Smooth muscle cell (in vitro differentiated cells): ENCODE measurements around the gene THG1L. TPM values are rescaled to one million over a fixed set of nuclear protein-coding genes. Genes with fewer than 3 reads are reported as not detected.

Experiments used
- DNase-seq: peaks from one replicate; lab custom pipeline; 2025; ENCODE audit not compliant: unreplicated experiment; lab: John Stamatoyannopoulos, UW
- H2AFZ ChIP-seq: fragments of 200-600 bp; sonication (generic); 2 replicates; pipeline ENCODE4 v1.6.0; 2016; ENCODE audit warnings: antibody characterized with exemption, low read depth, mild to moderate bottlenecking
- H3F3A ChIP-seq: fragments of 200-600 bp; sonication (generic); 2 replicates; pipeline ENCODE4 v1.6.0; 2017; ENCODE audit warnings: antibody characterized with exemption, low read depth
- H3K27ac ChIP-seq: fragments of 200-600 bp; sonication (generic); 2 replicates; pipeline ENCODE4 v1.5.1; 2016; ENCODE audit warnings: low read depth, mild to moderate bottlenecking
- H3K27me3 ChIP-seq: fragments of 200-600 bp; sonication (generic); 2 replicates; pipeline ENCODE4 v1.6.1; 2016; ENCODE audit warnings: low read depth, mild to moderate bottlenecking
- H3K36me3 ChIP-seq: fragments of 200-600 bp; sonication (generic); 2 replicates; pipeline ENCODE4 v1.5.1; 2016; ENCODE audit warnings: low read depth
- H3K4me1 ChIP-seq: fragments of 200-600 bp; sonication (generic); 2 replicates; pipeline ENCODE4 v1.5.1; 2016; ENCODE audit warnings: low read depth
- H3K4me2 ChIP-seq: fragments of 200-600 bp; sonication (generic); 2 replicates; pipeline ENCODE4 v1.6.0; 2016; ENCODE audit warnings: mild to moderate bottlenecking
- H3K4me3 ChIP-seq: fragments of 200-600 bp; sonication (generic); 2 replicates; pipeline ENCODE4 v1.5.1; 2016; ENCODE audit warnings: mild to moderate bottlenecking
- H3K79me2 ChIP-seq: fragments of 200-600 bp; sonication (generic); 2 replicates; pipeline ENCODE4 v1.6.0; 2016; ENCODE audit warnings: low read depth, mild to moderate bottlenecking
- H3K9ac ChIP-seq: fragments of 200-600 bp; sonication (generic); 2 replicates; pipeline ENCODE4 v1.6.0; 2016; ENCODE audit warnings: low read depth
- H3K9me3 ChIP-seq: fragments of 200-600 bp; sonication (generic); replicated peaks from 2 replicates; pipeline ENCODE4 v1.5.1; 2016; ENCODE audit warnings: low read depth
- H4K20me1 ChIP-seq: fragments of 200-600 bp; sonication (generic); 2 replicates; pipeline ENCODE4 v1.6.0; 2016; ENCODE audit warnings: low read depth
- CTCF ChIP-seq: fragments of 200-600 bp; sonication (generic); IDR thresholded peaks from 2 replicates; pipeline ENCODE4 v1.5.1; 2017; ENCODE audit warnings: borderline replicate concordance, mild to moderate bottlenecking, antibody characterized with exemption; ENCODE audit not compliant: insufficient read depth, poor library complexity, severe bottlenecking
- WGBS: methylation state at CpG from one replicate; pipeline ENCODE4 v1.1.7; 2016; ENCODE audit warnings: low lambda C conversion rate; 5-methylcytosine and 5-hydroxymethylcytosine counted together
- polyA plus RNA-seq: library from polyadenylated mRNA; unstranded; fragments of >200 nt; fragmentation: Nextera tagmentation; extraction: Ambion mirVana; gene quantifications from 2 replicates; pipeline ENCODE4 v1.2.1, GENCODE V29; 2016
- total RNA-seq: library from RNA; depleted of rRNA; stranded (reverse); fragments of >200 nt; gene quantifications from 2 replicates; pipeline ENCODE4 v1.2.3, GENCODE V29; 2014

THG1L gene
- total and polyA plus RNA-seq, 2 experiments from 2014 or later, result 4.4 to 6.5 TPM

- H3K9ac ChIP-seq, result no peak overlapping the region
- no peak overlapping the region for H3K4me3 ChIP-seq
- DNase-seq, result no peak
- no peaks in the 10 kb centered on the region for H3F3A ChIP-seq
- no peak for TF ChIP-seq CTCF
- no peaks in the 10 kb centered on the region for H3K9me3 ChIP-seq
- peaks cover 8% of the 10 kb centered on the region for H3K36me3 ChIP-seq
- no peaks in the 10 kb centered on the region for H3K79me2 ChIP-seq
- no peak overlapping the region for H3K4me2 ChIP-seq
- H3K27me3 ChIP-seq, result no peaks in the 10 kb centered on the region
- no peaks in the 10 kb centered on the region for H3K4me1 ChIP-seq
- no peak overlapping the region for H2AFZ ChIP-seq
- no peak overlapping the region for H3K27ac ChIP-seq
- no peaks in the 10 kb centered on the region for H4K20me1 ChIP-seq
- 86% methylated on average over 4 of the region's 4 CpGs for WGBS
Measured at GRCh38 chr5:157741131-157741530, 9.9 kb downstream of the THG1L start.

GRCh38 chr5:157743163-157744050, 12.2 kb downstream of the THG1L start, which contains the start of gene LSM11:
LSM11 (plus strand) TSS chr5:157743712; CDS start chr5:157743751, 39 bp downstream.
- no peaks in the 10 kb centered on the region for H3F3A ChIP-seq
- peak within 1 kb of the TSS; percentile 96 for H2AFZ ChIP-seq
- H3K4me1 ChIP-seq, result peaks cover under 1% of the 10 kb centered on the region
- peak; percentile 84 for DNase-seq
- H3K4me2 ChIP-seq, result peak within 1 kb of the TSS; percentile 85
- peak within 1 kb of the TSS; percentile 61 for H3K9ac ChIP-seq
- H3K4me3 ChIP-seq, result peak within 1 kb of the TSS; percentile 85
- 3% methylated on average over 41 of the region's 79 CpGs for WGBS
- no peaks in the 10 kb centered on the region for H3K27me3 ChIP-seq
- H3K9me3 ChIP-seq, result no peaks in the 10 kb centered on the region
- no peaks in the 10 kb centered on the region for H4K20me1 ChIP-seq
- H3K27ac ChIP-seq, result no peak within 1 kb of the TSS
- peaks cover 1% of the 10 kb centered on the region for H3K36me3 ChIP-seq
- H3K79me2 ChIP-seq, result peaks cover 5% of the 10 kb centered on the region
- TF ChIP-seq CTCF, result peak; percentile 100

DNA sequence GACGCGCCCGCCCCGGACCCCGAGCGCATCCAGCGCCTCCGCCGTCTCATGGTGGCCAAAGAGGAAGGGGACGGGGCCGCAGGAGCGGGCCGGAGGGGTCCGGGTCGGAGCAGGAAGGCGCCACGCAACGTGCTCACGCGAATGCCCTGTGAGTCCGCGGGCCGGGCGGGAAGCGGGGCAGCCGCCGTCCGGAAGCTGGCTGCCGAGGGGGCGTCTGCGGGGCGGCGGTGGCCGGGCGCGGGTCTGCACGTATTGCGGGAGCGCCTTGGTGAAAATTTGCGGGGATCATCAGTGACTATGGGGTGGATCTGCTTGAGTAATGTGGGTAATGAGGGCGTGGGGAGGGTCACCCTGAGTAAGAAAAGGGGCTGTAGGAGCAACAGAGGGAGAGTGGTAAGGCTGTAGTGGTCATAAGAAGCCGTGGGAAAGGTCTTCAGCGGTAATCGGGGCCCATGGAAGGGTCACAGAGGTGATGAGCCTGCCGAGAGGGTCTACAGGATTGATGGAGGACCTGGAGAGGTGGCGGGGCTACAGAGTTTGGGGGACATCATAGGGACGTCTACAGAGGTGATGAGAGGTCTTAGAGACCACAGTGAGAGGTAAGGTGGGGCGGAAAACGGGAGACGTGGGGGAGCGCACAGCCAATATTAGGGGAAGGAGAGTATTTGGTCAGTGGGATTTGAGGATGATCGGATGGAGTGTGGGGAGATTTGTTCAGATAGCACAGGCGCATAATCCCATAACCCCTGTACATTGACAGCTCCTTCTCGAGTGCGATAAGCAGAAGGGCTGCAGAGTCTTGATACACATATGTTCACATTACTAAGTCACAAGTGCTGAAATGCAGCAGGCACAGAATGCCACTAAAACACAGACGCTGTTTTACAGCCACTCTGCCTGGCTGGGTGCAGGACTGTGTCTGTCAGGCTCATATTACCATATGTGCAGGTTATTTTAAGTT, 13.1 kb downstream of the THG1L start:
- TF ChIP-seq CTCF, result no peak
- Histone ChIP-seq H3K27ac (no peak overlapping the region), H4K20me1 (no peaks in the 10 kb centered on the region)

More for the DNA sequence above, 13.1 kb downstream of the THG1L start:
- Histone ChIP-seq H3K4me1 (peaks cover 3% of the 10 kb centered on the region), H3K79me2 (peaks cover 5% of the 10 kb centered on the region), H3K9me3 (no peaks in the 10 kb centered on the region), H3F3A (no peaks in the 10 kb centered on the region), H2AFZ (peak overlapping the region; percentile 81), H3K9ac (peak overlapping the region; percentile 61), H3K36me3 (no peaks in the 10 kb centered on the region), H3K4me3 (peak overlapping the region; percentile 85), H3K27me3 (no peaks in the 10 kb centered on the region), H3K4me2 (peak overlapping the region; percentile 85)
- DNase-seq, result no peak
- WGBS, result 16% methylated on average over 26 of the region's 56 CpGs
